Measurements from ENCODE around the gene PIEZO2.

DNA sequence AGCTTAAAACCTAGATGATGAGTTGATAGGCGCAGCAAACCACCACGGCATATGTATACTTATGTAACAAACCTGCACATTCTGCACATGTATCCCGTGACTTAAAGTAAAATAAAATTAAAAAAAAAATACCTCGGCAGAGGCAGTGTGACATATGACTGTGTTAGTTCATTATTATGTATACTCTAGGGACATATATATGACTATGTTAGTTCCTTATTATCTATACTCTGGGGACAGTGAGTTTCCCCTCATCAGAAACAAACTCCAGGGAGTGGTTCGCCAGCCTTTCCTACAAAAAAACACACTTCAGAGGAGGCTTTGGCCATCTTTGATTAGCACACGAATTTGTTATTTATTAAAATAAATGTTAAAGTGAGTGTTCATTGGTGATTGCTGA, 209.5 kb downstream of the PIEZO2 start:
- no peak for TF ChIP-seq POLR2A (IDR thresholded peaks at IDR 0.05)
- TF ChIP-seq, protein P1, sequence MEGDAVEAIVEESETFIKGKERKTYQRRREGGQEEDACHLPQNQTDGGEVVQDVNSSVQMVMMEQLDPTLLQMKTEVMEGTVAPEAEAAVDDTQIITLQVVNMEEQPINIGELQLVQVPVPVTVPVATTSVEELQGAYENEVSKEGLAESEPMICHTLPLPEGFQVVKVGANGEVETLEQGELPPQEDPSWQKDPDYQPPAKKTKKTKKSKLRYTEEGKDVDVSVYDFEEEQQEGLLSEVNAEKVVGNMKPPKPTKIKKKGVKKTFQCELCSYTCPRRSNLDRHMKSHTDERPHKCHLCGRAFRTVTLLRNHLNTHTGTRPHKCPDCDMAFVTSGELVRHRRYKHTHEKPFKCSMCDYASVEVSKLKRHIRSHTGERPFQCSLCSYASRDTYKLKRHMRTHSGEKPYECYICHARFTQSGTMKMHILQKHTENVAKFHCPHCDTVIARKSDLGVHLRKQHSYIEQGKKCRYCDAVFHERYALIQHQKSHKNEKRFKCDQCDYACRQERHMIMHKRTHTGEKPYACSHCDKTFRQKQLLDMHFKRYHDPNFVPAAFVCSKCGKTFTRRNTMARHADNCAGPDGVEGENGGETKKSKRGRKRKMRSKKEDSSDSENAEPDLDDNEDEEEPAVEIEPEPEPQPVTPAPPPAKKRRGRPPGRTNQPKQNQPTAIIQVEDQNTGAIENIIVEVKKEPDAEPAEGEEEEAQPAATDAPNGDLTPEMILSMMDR (IDR thresholded peaks at IDR 0.05), result no peak

Data from heart left ventricle (tissue), 13 donors.